Panc1 (cell line): ENCODE results near the gene GLG1. TPM values are rescaled to one million over a fixed set of nuclear protein-coding genes. Genes with fewer than 3 reads are reported as not detected.

ENCODE experiments used
- ATAC-seq: fragments of 200-7000 bp; cut with Tn5 transposase; 2 replicates; pipeline ENCODE4 v1.9.1; 2020; ENCODE audit warnings: mild to moderate bottlenecking, moderate library complexity
- BruUV-seq: library from RNA; stranded (reverse); fragments of 400-500 nt; replicated peaks from 2 replicates; lab custom pipeline; 2021; lab: Mats Ljungman, UMichigan
- CTCF ChIA-PET: fragments of 300-600 bp; sonication (Branson Sonifier 250); formaldehyde crosslinking; loops from one replicate; lab custom pipeline; 2022; ENCODE audit warnings: antibody characterized with exemption; lab: Charles Lee
- POLR2A ChIA-PET: fragments of 300-600 bp; sonication (Branson Sonifier 250); formaldehyde crosslinking; loops from one replicate; lab custom pipeline; 2022; ENCODE audit warnings: antibody characterized with exemption; lab: Charles Lee
- DNase-seq: peaks from one replicate; pipeline ENCODE4 v3.0.0-alpha.2; 2010; ENCODE audit warnings: low read depth, low spot score
- H3K27ac ChIP-seq: 2 replicates; pipeline ENCODE4 v1.5.1; 2011; ENCODE audit warnings: mild to moderate bottlenecking, low read length, inconsistent platforms
- H3K27me3 ChIP-seq: fragments of 200-500 bp; sonication (Bioruptor generic); 2 replicates; pipeline ENCODE4 v1.6.0; 2014; ENCODE audit warnings: low read length, inconsistent platforms; ENCODE audit not compliant: control insufficient read depth, insufficient read depth
- H3K36me3 ChIP-seq: fragments of 200-500 bp; sonication (Bioruptor generic); 2 replicates; pipeline ENCODE4 v1.5.1; 2014; ENCODE audit warnings: inconsistent platforms, mild to moderate bottlenecking, low read length, moderate library complexity; ENCODE audit not compliant: control insufficient read depth, insufficient read depth
- H3K4me1 ChIP-seq: 2 replicates; pipeline ENCODE4 v1.5.1; 2011; ENCODE audit warnings: inconsistent platforms, mild to moderate bottlenecking, low read length, moderate library complexity; ENCODE audit not compliant: control insufficient read depth, insufficient read depth
- H3K4me3 ChIP-seq, 2 experiments: 2 replicates each; pipeline ENCODE4 v1.5.1; 2011 to 2012; ENCODE audit warnings: low read depth in 2 of 2, low read length in 2 of 2, mild to moderate bottlenecking in 2 of 2, inconsistent platforms in 1 of 2, moderate library complexity in 1 of 2
- H3K9me3 ChIP-seq: fragments of 200-500 bp; sonication (Bioruptor generic); 2 replicates; pipeline ENCODE4 v1.5.1; 2014; ENCODE audit warnings: low read depth, mild to moderate bottlenecking, inconsistent platforms, low read length, moderate library complexity; ENCODE audit not compliant: control insufficient read depth, insufficient read depth
- POLR2AphosphoS5 ChIP-seq: IDR thresholded peaks from 2 replicates; pipeline ENCODE4 v1.6.1; 2012; ENCODE audit warnings: mild to moderate bottlenecking, low read depth, low read length, moderate library complexity
- REST ChIP-seq, 2 experiments: IDR thresholded peaks; 2 replicates each; pipeline ENCODE4 v1.6.1; 2011 to 2012; ENCODE audit warnings: low read depth in 2 of 2, control low read depth in 1 of 2, low read length in 1 of 2, mild to moderate bottlenecking in 1 of 2, moderate library complexity in 1 of 2; ENCODE audit not compliant: insufficient read depth in 1 of 2
- SIN3A ChIP-seq: IDR thresholded peaks from 2 replicates; pipeline ENCODE4 v1.6.1; 2012; ENCODE audit warnings: low read depth, mild to moderate bottlenecking, low read length, moderate library complexity, borderline replicate concordance; ENCODE audit not compliant: insufficient read depth
- TCF7L2 ChIP-seq: IDR thresholded peaks from 2 replicates; pipeline ENCODE4 v1.6.1; 2011; ENCODE audit warnings: mild to moderate bottlenecking, low read depth, low read length, inconsistent platforms
- in situ Hi-C: cut with HindIII; loops from 2 replicates; pipeline ENCODE4 v1.10.0; 2016; ENCODE audit warnings: low sequenced_read_pairs, low pct_unique_long_range_greater_than_20kb
- intact Hi-C: fragments of 100-400 bp; cut with micrococcal nuclease; formaldehyde crosslinking; loops from one replicate; pipeline ENCODE4 v1.10.0; 2022; ENCODE audit not compliant: unreplicated experiment
- total RNA-seq: library from RNA; stranded (reverse); gene quantifications from one replicate; pipeline ENCODE4 v1.2.1, GENCODE V29; 2021; ENCODE audit not compliant: unreplicated experiment
- TF ChIP-seq, protein P1 (sequence below): fragments of 450-650 bp; IDR thresholded peaks from 2 replicates; pipeline ENCODE4 v1.5.1; 2017; ENCODE audit warnings: mild to moderate bottlenecking

Gene GLG1
- total RNA-seq, 1 experiment from 2014 or later, result 75.9 TPM

DNA sequence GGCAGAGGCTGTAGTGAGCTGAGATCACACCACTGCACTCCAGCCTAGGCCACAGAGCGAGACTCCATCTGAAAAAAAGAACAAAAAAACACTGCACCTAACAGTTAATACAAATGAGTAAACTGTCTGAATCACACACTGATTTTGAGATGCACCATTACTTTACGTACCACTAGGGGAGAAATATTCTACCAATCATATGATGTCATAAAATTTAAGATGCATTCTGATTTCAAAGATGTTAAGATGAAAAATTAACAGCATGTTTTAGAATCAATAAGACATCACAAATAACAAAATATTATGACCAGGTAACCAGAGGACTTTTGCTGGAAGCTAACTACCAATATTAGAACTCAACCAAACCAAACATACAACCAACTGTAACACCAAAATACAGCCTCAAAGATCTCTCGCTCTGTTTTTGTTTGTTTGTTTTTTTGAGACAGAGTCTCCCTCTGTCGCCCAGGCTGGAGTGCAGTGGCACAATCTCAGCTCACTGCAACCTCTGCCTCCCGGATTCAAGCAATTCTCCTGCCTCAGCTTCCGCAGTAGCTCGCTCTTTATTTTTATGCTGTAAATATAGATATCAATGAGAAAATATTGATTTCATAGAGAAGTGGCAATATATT is 31.6 kb downstream of the GLG1 start:
- no peaks in the 10 kb centered on the region for H3K27me3 ChIP-seq
- in situ Hi-C loops, result no loop called here
- peaks cover 6% of the 10 kb centered on the region for H3K4me1 ChIP-seq
- POLR2A ChIA-PET, result no interaction called here
- DNase-seq (no peak), ATAC-seq (no peak)
- no peak overlapping the region for H3K4me3 ChIP-seq
- H3K36me3 ChIP-seq, result no peaks in the 10 kb centered on the region
- intact Hi-C loops, result no loop called here
- H3K9me3 ChIP-seq, result no peaks in the 10 kb centered on the region
- BruUV-seq, result no TSS peak
- TF ChIP-seq, protein P1, sequence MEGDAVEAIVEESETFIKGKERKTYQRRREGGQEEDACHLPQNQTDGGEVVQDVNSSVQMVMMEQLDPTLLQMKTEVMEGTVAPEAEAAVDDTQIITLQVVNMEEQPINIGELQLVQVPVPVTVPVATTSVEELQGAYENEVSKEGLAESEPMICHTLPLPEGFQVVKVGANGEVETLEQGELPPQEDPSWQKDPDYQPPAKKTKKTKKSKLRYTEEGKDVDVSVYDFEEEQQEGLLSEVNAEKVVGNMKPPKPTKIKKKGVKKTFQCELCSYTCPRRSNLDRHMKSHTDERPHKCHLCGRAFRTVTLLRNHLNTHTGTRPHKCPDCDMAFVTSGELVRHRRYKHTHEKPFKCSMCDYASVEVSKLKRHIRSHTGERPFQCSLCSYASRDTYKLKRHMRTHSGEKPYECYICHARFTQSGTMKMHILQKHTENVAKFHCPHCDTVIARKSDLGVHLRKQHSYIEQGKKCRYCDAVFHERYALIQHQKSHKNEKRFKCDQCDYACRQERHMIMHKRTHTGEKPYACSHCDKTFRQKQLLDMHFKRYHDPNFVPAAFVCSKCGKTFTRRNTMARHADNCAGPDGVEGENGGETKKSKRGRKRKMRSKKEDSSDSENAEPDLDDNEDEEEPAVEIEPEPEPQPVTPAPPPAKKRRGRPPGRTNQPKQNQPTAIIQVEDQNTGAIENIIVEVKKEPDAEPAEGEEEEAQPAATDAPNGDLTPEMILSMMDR, result no peak
- TF ChIP-seq TCF7L2 (no peak), POLR2AphosphoS5 (no peak), REST (IDR thresholded peaks at IDR 0.05; ENCODE audit: insufficient read depth in 1 of 2, low read depth in 2 of 2, low read length in 1 of 2) (no peak), SIN3A (no peak)
- CTCF ChIA-PET, result no interaction called here
- no peak overlapping the region for H3K27ac ChIP-seq

DNA sequence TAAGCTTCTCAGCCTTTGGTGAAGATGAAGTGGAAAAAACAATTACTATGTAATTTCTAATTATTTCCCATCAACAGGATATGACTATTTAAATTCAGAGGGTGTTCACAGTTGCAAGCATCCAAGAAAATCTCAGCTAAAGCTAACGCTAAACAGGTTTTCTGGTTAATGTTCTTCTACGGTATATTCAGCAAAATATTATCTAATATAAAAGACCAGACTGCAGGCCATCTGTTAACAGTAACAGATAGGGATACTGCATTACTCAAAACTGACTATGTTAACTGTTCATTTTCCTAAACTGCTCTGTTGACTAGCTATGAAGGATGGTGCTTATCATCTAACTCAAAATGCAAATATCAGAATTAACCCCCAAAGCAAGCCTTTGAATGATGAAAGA is 32.8 kb downstream of the GLG1 start:
- Histone ChIP-seq H3K36me3 (no peaks in the 10 kb centered on the region), H3K4me3 (no peak overlapping the region), H3K4me1 (peaks cover 8% of the 10 kb centered on the region), H3K9me3 (no peaks in the 10 kb centered on the region), H3K27me3 (no peaks in the 10 kb centered on the region), H3K27ac (no peak overlapping the region)
- DNase-seq, result no peak
- BruUV-seq, result no TSS peak
- intact Hi-C loops (no loop called here), in situ Hi-C loops (no loop called here)
- no peak for TF ChIP-seq SIN3A
- TF ChIP-seq POLR2AphosphoS5, result no peak
- TF ChIP-seq TCF7L2, result no peak
- TF ChIP-seq REST (IDR thresholded peaks at IDR 0.05; ENCODE audit: insufficient read depth in 1 of 2, low read depth in 2 of 2, low read length in 1 of 2), result no peak
- TF ChIP-seq, protein P1, result no peak
- ChIA-PET POLR2A (no interaction called here), CTCF (no interaction called here)
- no peak for ATAC-seq
